AG04450 (cell line): ENCODE measurements around the gene AQR. TPM values are rescaled to one million over a fixed set of nuclear protein-coding genes. Genes with fewer than 3 reads are reported as not detected.
"Not testable (repeated sequence)": the region's sequence is repeated elsewhere in the genome, so short reads cannot be mapped to it uniquely, and the experiment has no call there.

ENCODE experiments used
- CTCF ChIA-PET: fragments of 300-600, 350-600 bp; formaldehyde crosslinking; extraction: SDS; loops from one replicate; lab custom pipeline; 2022; ENCODE audit warnings: antibody characterized with exemption, inconsistent platforms; lab: Charles Lee
- POLR2A ChIA-PET: fragments of 350-600 bp; formaldehyde crosslinking; extraction: SDS; loops from one replicate; lab custom pipeline; 2021; ENCODE audit warnings: antibody characterized with exemption, inconsistent platforms; lab: Yijun Ruan, JAX
- DNase-seq: peaks from one replicate; pipeline ENCODE4 v3.0.0-alpha.2; 2011; ENCODE audit warnings: low read depth, low spot score
- H3K27ac ChIP-seq: one replicate; pipeline ENCODE4 v1.5.1; 2012; ENCODE audit warnings: low read depth, low read length, control low read depth
- H3K27me3 ChIP-seq: one replicate; pipeline ENCODE4 v1.6.0; 2012; ENCODE audit warnings: low read length; ENCODE audit not compliant: control insufficient read depth, insufficient read depth
- H3K4me3 ChIP-seq: 2 replicates; pipeline ENCODE4 v1.5.1; 2011; ENCODE audit warnings: mild to moderate bottlenecking, low read depth, low read length, control low read depth
- H3K9me3 ChIP-seq: 2 replicates; pipeline ENCODE4 v1.5.1; 2012; ENCODE audit warnings: low read length; ENCODE audit not compliant: control insufficient read depth, insufficient read depth
- CTCF ChIP-seq: IDR thresholded peaks from 2 replicates; pipeline ENCODE4 v1.5.1; 2011; ENCODE audit warnings: low read depth, low read length, control low read depth, inconsistent platforms
- polyA plus RNA-seq: library from polyadenylated mRNA; depleted of rRNA; stranded (reverse); fragments of >200 nt; gene quantifications from 2 replicates; pipeline ENCODE4 v1.2.3, GENCODE V29; 2011

The AQR gene
- polyA plus RNA-seq, 1 experiment, result 32.9 TPM

- POLR2A ChIA-PET, result no interaction called here
- Histone ChIP-seq H3K27ac (no peak overlapping the region), H3K4me3 (no peak overlapping the region), H3K27me3 (no peaks in the 10 kb centered on the region), H3K9me3 (no peaks in the 10 kb centered on the region)
- TF ChIP-seq CTCF, result no peak
- DNase-seq, result no peak
- CTCF ChIA-PET, result no interaction called here
Observed at GRCh38 chr15:34933432-34933975, 36.0 kb downstream of the AQR start.

- DNase-seq, H3K27ac ChIP-seq, POLR2A ChIA-PET, H3K9me3 ChIP-seq, H3K27me3 ChIP-seq, H3K4me3 ChIP-seq: not testable (repeated sequence)
- CTCF ChIA-PET, result interaction anchor here (1.6 to 1.8 kb wide), 2 partner anchors 8 to 42 kb away, joined by 4 to 6 read pairs; partner anchors contain the start of gene AQR
Observed at GRCh38 chr15:34928349-34928748, 41.2 kb downstream of the AQR start.

GRCh38 chr15:34927726-34928125 is 41.8 kb downstream of the AQR start:
- no peak overlapping the region for H3K27ac ChIP-seq
- no peak for DNase-seq
- H3K9me3 ChIP-seq, result no peaks in the 10 kb centered on the region
- ChIA-PET POLR2A (no interaction called here), CTCF (no interaction called here)
- TF ChIP-seq CTCF, result no peak
- no peak overlapping the region for H3K4me3 ChIP-seq
- H3K27me3 ChIP-seq, result no peaks in the 10 kb centered on the region

GRCh38 chr15:34914317-34914716 is 55.2 kb downstream of the AQR start:
- Histone ChIP-seq H3K27ac (no peak overlapping the region), H3K4me3 (no peak overlapping the region), H3K27me3 (no peaks in the 10 kb centered on the region), H3K9me3 (no peaks in the 10 kb centered on the region)
- no peak for TF ChIP-seq CTCF
- DNase-seq, result no peak
- ChIA-PET POLR2A (no interaction called here), CTCF (interaction anchor here (1.6 kb wide), 1 partner anchor 206 kb away, joined by 8 read pairs; no protein-coding TSS in a partner anchor)

- CTCF ChIA-PET, result interaction anchor here (1.0 kb wide), 1 partner anchor 17 kb away, joined by 3 read pairs; no protein-coding TSS in a partner anchor
- Histone ChIP-seq H3K4me3 (no peak overlapping the region), H3K27me3 (no peaks in the 10 kb centered on the region), H3K9me3 (no peaks in the 10 kb centered on the region), H3K27ac (no peak overlapping the region)
- DNase-seq, result no peak
- POLR2A ChIA-PET, result no interaction called here
- no peak for TF ChIP-seq CTCF
Observed at GRCh38 chr15:34905047-34905446, 64.5 kb downstream of the AQR start.
